Thymus (tissue), 11 donors: ENCODE data around the gene COASY. TPM values are rescaled to one million over a fixed set of nuclear protein-coding genes. Genes with fewer than 3 reads are reported as not detected.
"Not testable (repeated sequence)": the region's sequence is repeated elsewhere in the genome, so short reads cannot be mapped to it uniquely, and the experiment has no call there.

Experiments
- DNase-seq, 9 donors: peaks; one replicate each; pipeline ENCODE4 v3.0.0-alpha.2; 2013; ENCODE audit warnings: low spot score in 9 of 9, low read depth in 6 of 9, missing footprints in 1 of 9
- H3K27ac ChIP-seq, 2 donors: one replicate each; pipeline ENCODE4 v1.5.1; 2013; ENCODE audit warnings: control low read depth in 1 of 2, low read depth in 1 of 2, low read length in 1 of 2, mild to moderate bottlenecking in 1 of 2, moderate library complexity in 1 of 2
- H3K27me3 ChIP-seq, 2 donors: one replicate each; pipeline ENCODE4 v1.5.1; 2013; ENCODE audit warnings: low read length in 1 of 2; ENCODE audit not compliant: control insufficient read depth in 2 of 2, insufficient read depth in 1 of 2
- H3K36me3 ChIP-seq, 2 donors: one replicate each; pipeline ENCODE4 v1.5.1; 2013; ENCODE audit warnings: low read length in 1 of 2, mild to moderate bottlenecking in 1 of 2, moderate library complexity in 1 of 2; ENCODE audit not compliant: control insufficient read depth in 2 of 2, insufficient read depth in 2 of 2
- H3K4me1 ChIP-seq, 2 donors: one replicate each; pipeline ENCODE4 v1.5.1; 2013; ENCODE audit warnings: low read length in 2 of 2; ENCODE audit not compliant: control insufficient read depth in 2 of 2, insufficient read depth in 2 of 2
- H3K4me3 ChIP-seq, 2 donors: one replicate each; pipeline ENCODE4 v1.5.1; 2013; ENCODE audit warnings: low read length in 2 of 2, control low read depth in 1 of 2, mild to moderate bottlenecking in 1 of 2
- H3K9me3 ChIP-seq, 2 donors: one replicate each; pipeline ENCODE4 v1.5.1; 2013; ENCODE audit warnings: low read length in 1 of 2, mild to moderate bottlenecking in 1 of 2; ENCODE audit not compliant: control insufficient read depth in 2 of 2, insufficient read depth in 1 of 2
- WGBS: extraction: QIAGEN DNeasy Blood & Tissue Kit; methylation state at CpG from one replicate; pipeline ENCODE4 v1.1.7; 2013; 5-methylcytosine and 5-hydroxymethylcytosine counted together
- polyA plus RNA-seq: library from polyadenylated mRNA; stranded (reverse); fragments of 200-250 nt; gene quantifications from one replicate; pipeline ENCODE4 v1.2.3, GENCODE V29; 2013
- total RNA-seq: library from RNA; stranded (reverse); fragments of 120-200 nt; gene quantifications from one replicate; pipeline ENCODE4 v1.2.4, GENCODE V29; 2013
- donor health status: healthy.

The COASY gene
- total and polyA plus RNA-seq, 2 donors = 20.7 to 89.3 TPM

- H3K4me3 ChIP-seq = no peak overlapping the region
- WGBS = 96% methylated on average over 23 of the region's 23 CpGs
- no peaks in the 10 kb centered on the region for H3K9me3 ChIP-seq
- H3K27ac ChIP-seq = peak overlapping the region in 1 of 2 donors; percentile 18
- peaks cover 17 to 19% of the 10 kb centered on the region in 2 donors for H3K36me3 ChIP-seq
- H3K27me3 ChIP-seq = peaks cover 0 to 17% of the 10 kb centered on the region in 2 donors
- H3K4me1 ChIP-seq = peaks cover 4 to 18% of the 10 kb centered on the region in 2 donors
- DNase-seq = no peak
Measured at GRCh38 chr17:42547001-42547461, 14.9 kb upstream of the COASY start.

GRCh38 chr17:42547698-42548069 lies 14.3 kb upstream of the COASY start:
- H3K9me3 ChIP-seq = no peaks in the 10 kb centered on the region
- H3K36me3 ChIP-seq = peaks cover 13 to 14% of the 10 kb centered on the region in 2 donors
- peaks cover 6 to 15% of the 10 kb centered on the region in 2 donors for H3K4me1 ChIP-seq
- H3K27ac ChIP-seq = no peak overlapping the region
- H3K27me3 ChIP-seq = peaks cover 0 to 17% of the 10 kb centered on the region in 2 donors
- 96% methylated on average over 14 of the region's 14 CpGs for WGBS
- DNase-seq = no peak
- no peak overlapping the region for H3K4me3 ChIP-seq

DNA sequence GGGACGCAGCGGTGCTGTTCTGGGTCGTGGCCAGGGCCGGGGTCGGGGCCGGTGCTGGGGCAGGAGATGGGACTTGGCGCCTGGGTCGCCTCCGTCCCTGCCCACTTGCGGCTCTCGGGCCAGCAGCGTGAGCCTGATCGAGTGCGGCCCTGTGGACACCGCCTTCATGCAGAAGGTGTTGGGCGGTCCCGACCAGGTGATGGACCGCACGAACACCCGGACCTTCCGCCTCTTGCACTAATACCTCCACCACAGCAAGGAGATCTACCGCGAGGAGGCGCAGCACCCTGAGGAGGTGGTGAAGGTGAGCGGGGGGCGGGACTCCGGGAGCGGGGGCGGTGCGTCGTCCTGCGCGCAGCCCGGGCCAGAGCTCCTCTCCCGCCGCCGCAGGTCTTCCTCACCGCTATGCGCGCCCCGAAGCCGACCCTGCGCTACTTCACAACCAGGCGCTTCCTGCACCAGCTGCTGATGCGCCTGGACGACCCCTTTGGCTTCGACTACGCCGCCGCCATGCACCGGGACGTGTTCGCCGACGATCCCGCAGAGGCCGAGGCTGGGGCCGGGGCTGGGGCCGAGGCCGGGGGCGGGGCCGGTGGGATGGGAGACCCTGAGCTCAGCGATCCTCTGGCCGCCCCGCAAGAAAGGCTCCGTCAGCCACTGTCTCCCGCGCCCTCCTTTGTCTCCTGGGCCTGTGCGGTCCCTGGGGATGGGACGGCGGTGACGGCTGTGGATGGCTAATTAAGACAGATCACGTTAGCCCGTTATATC lies 13.7 kb upstream of the COASY start:
- DNase-seq = peak in 4 of 9 donors; percentile 61 to 82 (median 76)
- H3K4me1 ChIP-seq = peaks cover 8 to 16% of the 10 kb centered on the region in 2 donors
- H3K4me3 ChIP-seq = peak overlapping the region; percentile 22 to 50
- no peak overlapping the region for H3K27ac ChIP-seq
- peaks cover 0 to 17% of the 10 kb centered on the region in 2 donors for H3K27me3 ChIP-seq
- peaks cover 10% of the 10 kb centered on the region in 2 donors for H3K36me3 ChIP-seq
- no peaks in the 10 kb centered on the region for H3K9me3 ChIP-seq
- 23% methylated on average over 74 of the region's 74 CpGs for WGBS

DNA sequence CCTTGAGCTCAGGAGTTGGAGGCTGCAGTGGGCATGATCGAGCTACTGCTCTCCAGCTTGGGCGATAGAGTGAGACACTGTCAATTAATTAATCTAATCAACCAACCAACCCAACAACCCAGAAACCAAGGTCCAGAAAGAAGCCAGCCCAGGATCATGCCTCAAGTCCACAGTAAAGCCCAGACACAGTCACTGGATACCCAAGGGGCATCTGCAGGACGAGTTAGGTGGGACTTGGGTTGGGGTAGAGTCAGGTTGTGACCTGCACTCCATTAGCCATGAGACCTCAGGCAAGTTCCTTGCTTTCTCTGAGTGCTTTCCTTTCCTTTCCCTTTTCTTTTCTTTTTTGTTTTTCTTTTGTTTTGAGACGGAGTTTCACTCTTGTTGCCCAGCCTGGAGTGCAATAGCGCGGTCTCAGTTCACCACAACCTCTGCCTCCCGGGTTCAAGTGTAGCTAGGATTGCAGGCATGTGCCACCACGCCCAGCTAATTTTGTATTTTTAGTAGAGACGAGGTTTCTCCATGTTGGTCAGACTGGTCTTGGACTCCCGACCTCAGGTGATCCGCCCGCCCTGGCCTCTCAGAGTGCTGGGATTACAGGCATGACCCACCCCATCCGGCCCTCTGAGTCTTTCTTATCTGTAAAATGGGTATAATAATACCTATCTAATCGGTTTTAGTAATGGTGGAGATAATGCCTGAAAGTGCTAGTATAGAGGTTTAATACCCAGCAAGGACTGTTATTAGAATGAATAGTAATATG lies 12.8 kb upstream of the COASY start:
- H3K4me3 ChIP-seq = no peak overlapping the region
- no peak overlapping the region for H3K27ac ChIP-seq

DNA sequence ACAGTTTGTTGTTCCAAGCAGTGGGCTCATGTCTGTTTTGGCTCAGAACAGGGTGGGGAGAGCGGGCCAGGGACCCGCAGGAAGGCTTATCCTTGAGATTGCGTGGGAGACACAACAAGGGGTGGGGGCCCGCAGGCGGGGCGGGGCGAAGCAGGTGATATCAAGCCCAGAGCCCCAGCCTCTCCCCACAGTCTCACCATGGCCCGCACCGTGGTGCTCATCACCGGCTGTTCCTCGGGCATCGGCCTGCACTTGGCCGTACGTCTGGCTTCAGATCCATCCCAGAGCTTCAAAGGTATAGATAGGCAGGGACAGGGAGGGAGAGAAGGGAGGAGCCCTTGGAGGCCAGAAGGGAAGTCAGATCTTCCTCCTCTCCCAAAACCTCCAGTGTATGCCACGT lies 9.2 kb upstream of the COASY start, which contains the start of gene HSD17B1:
TSS of gene HSD17B1 (plus strand) at position 188 of the 400 bp plus-strand sequence. CDS start at position 199, 11 bp downstream.
- H3K27me3 ChIP-seq = peaks cover 0 to 14% of the 10 kb centered on the region in 2 donors
- not testable (repeated sequence) for H3K27ac ChIP-seq, H3K36me3 ChIP-seq, H3K9me3 ChIP-seq, DNase-seq
- peaks cover 16 to 33% of the 10 kb centered on the region in 2 donors for H3K4me1 ChIP-seq
- H3K4me3 ChIP-seq = peak within 1 kb of the TSS; percentile 73 to 93
- WGBS = 98% methylated on average over 15 of the region's 15 CpGs

More for the DNA sequence above, 12.8 kb upstream of the COASY start:
- WGBS = 89% methylated on average over 14 of the region's 14 CpGs
- no peak for DNase-seq
- H3K9me3 ChIP-seq = no peaks in the 10 kb centered on the region
- H3K27me3 ChIP-seq = peaks cover 0 to 17% of the 10 kb centered on the region in 2 donors
- H3K4me1 ChIP-seq = peaks cover 11 to 25% of the 10 kb centered on the region in 2 donors
- H3K36me3 ChIP-seq = peaks cover 3 to 4% of the 10 kb centered on the region in 2 donors

DNA sequence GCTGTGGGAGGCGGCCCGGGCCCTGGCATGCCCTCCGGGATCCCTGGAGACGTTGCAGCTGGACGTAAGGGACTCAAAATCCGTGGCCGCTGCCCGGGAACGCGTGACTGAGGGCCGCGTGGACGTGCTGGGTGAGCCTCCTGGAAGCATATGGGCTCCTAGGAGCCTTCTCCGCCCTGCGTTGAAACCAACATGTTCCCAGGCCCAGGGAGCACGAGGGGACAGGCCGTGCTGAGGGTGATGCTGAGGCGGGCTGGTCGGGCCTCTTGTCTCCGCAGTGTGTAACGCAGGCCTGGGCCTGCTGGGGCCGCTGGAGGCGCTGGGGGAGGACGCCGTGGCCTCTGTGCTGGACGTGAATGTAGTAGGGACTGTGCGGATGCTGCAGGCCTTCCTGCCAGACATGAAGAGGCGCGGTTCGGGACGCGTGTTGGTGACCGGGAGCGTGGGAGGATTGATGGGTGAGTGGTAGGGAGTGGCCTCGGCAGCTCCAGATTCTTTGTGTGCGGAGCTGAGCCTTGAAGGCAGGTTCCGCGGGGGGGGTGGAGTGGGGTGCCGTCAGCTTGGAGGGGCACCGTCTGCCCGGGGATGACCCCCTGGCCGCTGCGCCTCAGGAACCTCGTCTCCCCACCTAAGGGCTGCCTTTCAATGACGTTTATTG lies 8.7 kb upstream of the COASY start:
- H3K27ac ChIP-seq = no peak overlapping the region
- H3K36me3 ChIP-seq = no peaks in the 10 kb centered on the region
- peaks cover 0 to 9% of the 10 kb centered on the region in 2 donors for H3K27me3 ChIP-seq
- no peaks in the 10 kb centered on the region for H3K9me3 ChIP-seq
- no peak overlapping the region for H3K4me3 ChIP-seq
- peaks cover 13 to 28% of the 10 kb centered on the region in 2 donors for H3K4me1 ChIP-seq
- DNase-seq = no peak
- 96% methylated on average over 45 of the region's 45 CpGs for WGBS

DNA sequence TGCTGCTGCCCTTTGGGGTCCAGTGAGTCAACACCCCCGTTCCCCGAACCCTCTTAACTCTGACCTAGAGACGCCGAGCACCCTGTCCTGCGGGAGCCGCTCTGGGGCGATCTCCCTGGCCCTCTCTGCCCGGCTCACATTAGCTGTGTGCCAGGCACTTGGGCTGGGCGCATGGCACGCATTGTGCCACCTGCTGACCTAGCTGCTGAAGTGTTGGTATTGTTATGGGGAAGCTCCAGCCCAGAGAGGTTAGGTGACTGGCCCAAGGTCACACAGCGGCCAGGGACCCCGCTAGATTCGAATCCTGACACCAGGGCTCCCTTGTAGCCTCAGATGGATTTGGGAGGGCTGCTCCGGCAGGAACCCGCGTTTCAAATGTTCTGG lies 8.1 kb upstream of the COASY start:
- Histone ChIP-seq H3K4me3 (peak overlapping the region; percentile 73 to 93), H3K27ac (peak overlapping the region; percentile 81 to 84), H3K36me3 (no peaks in the 10 kb centered on the region), H3K9me3 (no peaks in the 10 kb centered on the region), H3K4me1 (peaks cover 13 to 22% of the 10 kb centered on the region in 2 donors), H3K27me3 (peaks cover 0 to 3% of the 10 kb centered on the region in 2 donors)
- WGBS = 75% methylated on average over 16 of the region's 16 CpGs
- DNase-seq = no peak

DNA sequence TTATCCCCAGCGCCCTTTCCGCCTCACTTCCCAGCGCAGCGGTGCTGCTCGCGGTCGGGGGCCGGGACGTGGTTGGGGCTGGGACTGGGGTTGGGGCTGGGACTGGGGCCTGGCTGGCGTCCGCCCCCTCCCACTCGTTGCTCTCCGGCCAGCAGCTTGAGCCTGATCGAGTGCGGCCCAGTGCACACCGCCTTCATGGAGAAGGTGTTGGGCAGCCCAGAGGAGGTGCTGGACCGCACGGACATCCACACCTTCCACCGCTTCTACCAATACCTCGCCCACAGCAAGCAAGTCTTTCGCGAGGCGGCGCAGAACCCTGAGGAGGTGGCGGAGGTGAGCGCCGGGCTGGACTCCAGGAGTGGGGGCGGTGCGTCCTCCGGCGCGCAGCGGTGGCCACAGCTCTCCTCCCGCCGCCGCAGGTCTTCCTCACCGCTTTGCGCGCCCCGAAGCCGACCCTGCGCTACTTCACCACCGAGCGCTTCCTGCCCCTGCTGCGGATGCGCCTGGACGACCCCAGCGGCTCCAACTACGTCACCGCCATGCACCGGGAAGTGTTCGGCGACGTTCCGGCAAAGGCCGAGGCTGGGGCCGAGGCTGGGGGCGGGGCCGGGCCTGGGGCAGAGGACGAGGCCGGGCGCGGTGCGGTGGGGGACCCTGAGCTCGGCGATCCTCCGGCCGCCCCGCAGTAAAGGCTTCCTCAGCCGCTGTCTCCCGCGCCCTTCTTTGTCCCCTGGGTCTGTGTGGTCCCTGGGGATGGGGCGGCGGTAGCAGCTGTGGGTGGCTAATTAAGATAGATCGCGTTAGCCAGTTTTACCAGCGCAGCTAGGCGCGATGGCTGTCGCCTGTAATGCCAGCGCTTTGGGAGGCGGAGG lies 7.5 kb upstream of the COASY start:
- H3K27me3 ChIP-seq = no peaks in the 10 kb centered on the region
- H3K4me1 ChIP-seq = peaks cover 13 to 20% of the 10 kb centered on the region in 2 donors
- WGBS = under 1% methylated on average over 82 of the region's 82 CpGs
- peak overlapping the region; percentile 84 to 87 for H3K27ac ChIP-seq
- DNase-seq = peak in 5 of 9 donors; percentile 67 to 88 (median 79)
- no peaks in the 10 kb centered on the region for H3K36me3 ChIP-seq
- H3K9me3 ChIP-seq = no peaks in the 10 kb centered on the region
- H3K4me3 ChIP-seq = peak overlapping the region; percentile 73 to 93
